ENCODE data around the gene DIP2B.
"Not testable (repeated sequence)": the region's sequence is repeated elsewhere in the genome, so short reads cannot be mapped to it uniquely, and the experiment has no call there.

The DIP2B gene

DNA sequence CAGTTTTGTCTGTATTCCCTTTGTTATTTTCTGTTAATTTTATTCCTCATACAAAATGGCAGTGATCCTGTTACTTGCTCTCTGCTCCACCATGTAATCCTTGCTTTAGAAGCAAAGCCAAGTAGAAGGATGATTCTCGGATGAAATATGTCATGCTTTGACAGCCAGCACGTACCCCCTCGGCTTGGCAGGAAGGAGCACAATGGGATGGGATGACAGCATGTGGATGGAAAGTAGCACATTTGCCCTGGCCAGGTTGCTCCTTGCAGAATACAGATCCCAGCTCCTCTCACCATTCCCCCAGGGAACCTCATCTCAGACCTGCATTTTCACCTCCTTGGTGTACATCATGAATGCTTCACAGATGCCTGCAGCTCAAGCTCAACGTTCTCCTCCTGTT is 224.1 kb downstream of the DIP2B start:
- no peak for DNase-seq (ENCODE audit: low spot score)

DNA sequence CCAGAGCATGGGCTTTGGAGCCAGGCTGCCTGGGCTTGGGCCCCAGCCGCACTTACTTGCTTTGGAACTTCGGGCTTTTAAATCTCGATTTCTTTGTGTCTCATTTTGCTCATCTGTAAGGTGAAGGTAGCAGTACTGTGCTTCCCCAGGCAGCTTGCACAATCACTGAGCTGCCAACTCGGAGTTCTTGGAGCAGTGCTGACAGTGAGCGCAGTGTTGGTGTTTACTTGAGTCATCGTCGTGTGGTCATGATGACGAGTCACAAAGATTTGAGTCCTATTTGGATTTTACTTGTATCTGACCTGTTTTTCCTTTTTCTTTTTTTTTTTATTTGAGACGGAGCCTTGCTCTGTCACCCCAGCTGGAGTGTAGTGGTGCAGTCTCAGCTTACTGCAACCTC is 227.8 kb downstream of the DIP2B start:
- peak; percentile 89 for DNase-seq (ENCODE audit: low spot score)

GRCh38 chr12:50733706-50734105 is 228.9 kb downstream of the DIP2B start:
- DNase-seq (ENCODE audit: low spot score): no peak

DNA sequence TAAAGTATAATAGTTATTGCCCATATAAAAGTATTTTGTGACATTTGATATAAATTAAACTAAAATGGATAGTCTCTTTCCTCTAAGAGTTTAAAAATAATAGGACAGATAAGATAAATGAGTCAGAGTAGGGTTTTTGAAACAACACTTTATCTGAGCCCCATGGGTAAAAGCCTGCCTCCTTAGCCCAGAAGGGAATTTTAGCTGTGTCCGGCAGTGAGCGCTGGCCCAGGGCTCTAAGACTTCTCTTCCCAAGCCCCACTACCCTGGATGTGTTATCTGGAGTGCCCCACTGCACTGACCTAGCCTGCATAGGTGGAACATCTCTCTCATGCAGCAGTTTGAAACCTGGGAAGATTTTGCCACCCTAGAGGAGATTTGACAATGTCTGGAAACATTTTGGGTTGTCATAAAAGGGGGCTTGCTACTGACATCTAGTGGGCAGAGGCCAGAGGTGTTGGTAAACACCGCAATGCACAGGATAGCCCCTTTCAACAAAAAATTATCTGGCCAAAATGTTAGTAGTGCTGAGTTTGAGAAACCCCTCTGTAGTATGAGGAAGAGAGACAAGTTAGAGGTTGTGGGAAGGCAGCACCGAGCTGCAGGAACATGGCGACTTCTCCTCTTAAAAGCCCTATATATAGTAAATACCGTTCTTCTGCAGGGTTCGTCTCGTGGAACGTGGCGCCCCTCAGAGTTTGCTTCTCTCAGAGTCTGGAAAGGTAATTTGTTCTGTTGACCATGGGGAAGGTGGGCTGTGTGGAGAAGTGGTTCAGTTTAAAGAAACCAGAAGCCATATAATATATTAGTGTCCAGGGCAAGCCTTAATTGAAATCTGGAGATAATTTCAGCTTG is 229.9 kb downstream of the DIP2B start:
- DNase-seq (ENCODE audit: low spot score): peak; percentile 47

- no peak for DNase-seq (ENCODE audit: low spot score)
These were observed 234.8 kb downstream of the DIP2B start for GRCh38 chr12:50739611-50740010.

DNA sequence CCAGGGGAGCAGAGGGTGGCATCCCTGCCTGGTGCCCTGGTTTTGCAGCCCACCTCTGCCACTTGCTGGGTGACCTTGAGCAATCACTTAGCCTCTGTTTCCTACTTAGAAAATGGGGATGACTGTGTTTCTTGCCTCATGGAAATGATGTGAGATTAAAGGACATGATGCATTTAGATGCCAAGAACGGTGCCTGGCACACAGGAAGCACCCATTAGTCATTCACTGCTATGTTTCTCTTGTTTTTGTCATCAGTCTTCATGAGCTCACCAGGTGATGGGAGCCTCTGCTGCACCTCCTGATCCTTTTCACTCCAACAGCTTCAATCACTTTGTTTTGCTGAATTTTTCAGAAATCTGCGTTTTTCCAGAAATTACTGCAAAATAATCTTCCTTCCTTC is 235.5 kb downstream of the DIP2B start:
- DNase-seq (ENCODE audit: low spot score): no peak

DNA sequence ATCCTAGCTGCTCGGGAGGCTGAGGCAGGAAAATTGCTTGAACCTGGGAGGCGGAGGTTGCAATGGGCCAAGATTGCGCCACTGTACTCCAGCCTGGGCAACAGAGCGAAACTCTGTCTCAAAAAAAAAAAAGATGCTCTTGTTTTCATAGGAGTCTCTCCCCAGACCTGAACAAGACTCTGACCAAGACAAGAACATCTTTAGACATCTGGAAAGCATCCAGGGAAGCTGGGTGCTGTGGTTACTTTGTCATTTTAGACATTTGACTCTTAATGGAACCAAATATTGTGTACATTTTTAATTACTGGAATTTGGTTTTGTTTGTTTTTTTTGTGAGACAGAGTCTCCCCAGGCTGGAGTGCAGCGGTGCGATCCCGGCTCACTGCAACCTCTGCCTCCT is 238.0 kb downstream of the DIP2B start:
- no peak for DNase-seq (ENCODE audit: low spot score)

GRCh38 chr12:50745861-50746260 is 241.1 kb downstream of the DIP2B start:
- DNase-seq (ENCODE audit: low spot score): no peak

DNA sequence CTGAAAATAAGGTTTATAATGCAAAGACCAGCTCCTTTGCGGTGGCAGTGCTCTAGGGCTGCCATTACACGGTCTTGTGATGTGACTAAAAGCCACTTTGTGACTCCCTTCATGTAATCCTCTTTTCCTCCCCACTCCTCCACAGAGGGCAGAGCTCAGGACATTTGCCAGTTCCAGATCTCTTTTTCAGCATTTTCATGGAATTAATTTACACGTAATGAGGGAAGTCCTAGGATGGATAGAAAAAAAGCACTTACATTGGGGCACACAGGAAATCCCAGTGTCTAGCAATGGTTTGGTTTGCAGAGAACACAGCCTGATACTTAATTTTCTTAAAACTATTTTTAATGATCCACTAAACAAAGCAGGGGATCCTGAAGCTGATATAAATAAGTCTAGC is 241.6 kb downstream of the DIP2B start:
- no peak for DNase-seq (ENCODE audit: low spot score)

GRCh38 chr12:50747817-50748216 is 243.0 kb downstream of the DIP2B start:
- DNase-seq (ENCODE audit: low spot score): no peak

DNA sequence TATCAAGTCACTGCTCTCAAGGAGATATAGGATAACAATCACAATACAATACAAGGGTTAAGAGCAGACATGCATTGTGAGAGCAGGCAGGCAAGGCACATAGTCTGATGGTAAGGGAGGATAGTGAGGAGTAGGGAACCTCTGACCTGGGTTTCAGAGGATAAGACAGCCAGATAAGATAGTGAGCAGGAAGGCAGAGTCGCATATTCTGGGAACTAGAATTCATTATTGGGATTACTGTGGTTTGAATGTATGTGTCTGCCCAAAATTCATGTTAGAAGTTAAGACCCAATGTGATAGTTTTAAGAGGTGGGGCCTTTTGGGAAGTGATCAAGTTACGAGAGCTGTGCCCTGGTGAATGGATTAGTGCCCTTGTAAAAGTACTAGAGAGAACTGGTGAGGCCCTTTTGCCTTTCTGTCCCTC is 244.7 kb downstream of the DIP2B start:
- DNase-seq (ENCODE audit: low spot score): no peak

GRCh38 chr12:50750366-50750765 is 245.6 kb downstream of the DIP2B start:
- DNase-seq (ENCODE audit: low spot score): no peak

- DNase-seq (ENCODE audit: low spot score): no peak
These were observed 247.3 kb downstream of the DIP2B start for GRCh38 chr12:50751948-50752721.

DNA sequence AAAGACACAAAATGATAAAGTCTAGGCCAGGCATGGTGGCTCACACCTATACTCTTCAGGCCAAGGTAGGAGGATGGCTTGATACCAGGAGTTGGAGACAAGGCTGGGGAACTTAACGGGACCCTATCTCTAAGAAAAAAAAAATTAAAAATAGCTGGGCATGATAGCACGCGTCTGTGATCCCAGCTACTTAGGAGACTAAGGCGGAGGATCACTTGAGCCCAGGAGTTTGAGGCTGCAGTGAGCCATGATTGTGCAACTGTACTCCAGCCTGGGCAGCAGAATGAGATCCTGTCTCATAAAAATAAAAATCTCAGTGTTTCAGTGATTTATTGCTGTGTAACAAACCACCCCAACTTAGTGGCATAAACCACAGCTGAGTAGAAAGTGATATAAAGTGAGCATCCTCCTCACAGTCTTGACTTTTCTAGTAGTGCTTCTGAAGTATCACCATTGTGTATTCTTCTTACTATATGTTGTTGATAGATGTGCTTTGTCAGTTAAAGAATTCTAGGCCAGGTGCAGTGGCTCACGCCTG is 248.5 kb downstream of the DIP2B start:
- no peak for DNase-seq (ENCODE audit: low spot score)

DNA sequence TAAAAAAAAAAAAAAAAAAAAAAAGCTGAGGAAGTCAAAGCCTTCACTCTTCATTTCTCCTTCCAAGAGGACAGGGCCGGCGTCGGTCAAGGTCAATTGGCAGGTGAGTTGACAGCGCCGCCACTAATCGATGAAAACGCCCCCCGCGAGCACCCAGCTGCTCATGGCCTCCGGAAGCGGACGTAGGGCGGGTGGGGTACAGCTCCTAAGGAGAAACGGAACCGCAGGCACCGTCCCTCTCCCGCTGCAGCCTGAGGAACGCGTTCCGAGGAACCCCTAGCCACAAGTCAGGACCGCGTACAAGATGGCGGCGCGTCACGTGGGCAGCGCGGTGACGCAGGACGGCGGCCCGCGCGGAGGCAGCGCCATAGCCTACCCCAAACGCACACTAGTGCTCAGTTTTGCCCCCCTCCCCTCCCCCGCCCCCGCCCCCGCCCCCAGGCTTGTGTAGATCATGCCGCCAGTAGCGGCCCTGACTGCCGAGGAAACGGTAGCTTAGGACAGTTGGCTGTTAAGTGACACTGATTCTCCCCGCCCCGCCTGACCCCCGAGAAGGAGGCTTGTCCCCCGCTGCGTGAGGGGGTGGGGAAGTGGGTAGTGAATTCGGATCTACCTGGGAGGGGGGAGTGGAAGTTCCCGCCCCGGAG is 259.0 kb downstream of the DIP2B start, which contains the start of gene ATF1:
Gene ATF1 (plus strand): TSS at position 463 of the 647 bp plus-strand sequence. CDS start 16,045 bp downstream, outside the sequence.
- DNase-seq (ENCODE audit: low spot score): peak; percentile 97

- peak; percentile 76 for DNase-seq (ENCODE audit: low spot score)
These were observed 259.7 kb downstream of the DIP2B start for GRCh38 chr12:50764286-50765094.

- peak; percentile 73 for DNase-seq (ENCODE audit: low spot score)
These were observed 260.5 kb downstream of the DIP2B start for GRCh38 chr12:50765095-50765911.

- no peak for DNase-seq (ENCODE audit: low spot score)
These were observed 263.6 kb downstream of the DIP2B start for GRCh38 chr12:50768391-50768790.

DNA sequence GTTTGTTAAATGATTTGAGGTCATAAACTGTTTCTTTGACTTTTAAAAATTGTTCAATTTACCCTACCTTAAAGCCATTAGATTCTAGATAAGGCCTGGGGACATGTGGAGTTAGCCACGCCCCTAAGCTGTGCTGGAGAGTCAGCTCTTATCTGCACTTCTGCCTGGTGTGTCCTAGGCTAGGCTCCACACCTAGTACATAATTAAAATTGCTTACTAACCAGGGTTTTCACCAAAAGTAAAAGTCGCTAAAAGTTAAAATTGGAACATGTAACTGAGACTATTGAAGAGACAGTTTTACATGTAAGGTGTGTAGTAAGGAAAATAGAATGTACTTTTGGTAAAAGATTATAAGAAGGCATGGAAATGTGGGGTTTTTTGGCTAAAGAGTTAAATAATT is 264.0 kb downstream of the DIP2B start:
- not testable (repeated sequence) for DNase-seq (ENCODE audit: low spot score)

DNA sequence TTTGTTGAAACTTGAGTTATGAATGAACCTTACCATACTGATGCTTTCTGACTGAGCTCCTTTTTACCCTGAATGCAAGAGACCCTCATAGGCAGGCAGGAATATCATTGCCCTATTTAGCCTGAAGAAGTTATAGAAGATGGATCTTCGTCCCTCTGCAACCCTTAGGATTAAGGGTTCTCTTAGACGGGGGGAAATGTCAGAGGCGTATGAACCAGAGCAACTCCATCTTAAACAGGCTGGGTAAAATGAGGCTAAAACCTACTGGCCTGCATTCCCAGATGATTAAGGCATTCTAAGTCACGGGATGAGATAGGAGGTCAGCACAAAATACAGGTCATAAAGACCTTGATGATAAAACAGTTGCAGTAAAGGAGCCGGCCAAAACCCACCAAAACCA is 266.6 kb downstream of the DIP2B start:
- no peak for DNase-seq (ENCODE audit: low spot score)

DNA sequence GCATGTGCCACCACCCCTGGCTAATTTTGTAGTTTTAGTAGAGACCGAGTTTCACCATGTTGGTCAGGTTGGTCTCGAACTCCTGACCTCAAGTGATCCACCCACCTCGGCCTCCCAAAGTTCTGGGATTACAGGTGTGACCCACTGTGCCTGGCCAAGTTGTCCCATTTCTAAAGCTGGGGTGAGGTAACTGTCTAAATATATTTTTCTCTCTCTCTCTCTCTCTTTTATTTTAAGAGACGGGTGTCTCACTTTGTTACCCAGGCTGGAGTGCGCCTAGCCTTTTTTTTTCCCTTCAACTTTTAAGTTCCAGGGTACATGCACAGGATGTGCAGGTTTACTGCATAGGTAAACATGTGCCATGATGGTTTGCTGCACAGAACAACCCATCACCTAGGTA is 267.7 kb downstream of the DIP2B start:
- no peak for DNase-seq (ENCODE audit: low spot score)
